ENCODE results near the gene CTNNBL1.
A peak's percentile ranks its signal among the peaks of the same experiment; 100 is the strongest.

Gene CTNNBL1

GRCh38 chr20:37911261-37911660 is 217.4 kb downstream of the CTNNBL1 start:
- TF ChIP-seq, protein P1, sequence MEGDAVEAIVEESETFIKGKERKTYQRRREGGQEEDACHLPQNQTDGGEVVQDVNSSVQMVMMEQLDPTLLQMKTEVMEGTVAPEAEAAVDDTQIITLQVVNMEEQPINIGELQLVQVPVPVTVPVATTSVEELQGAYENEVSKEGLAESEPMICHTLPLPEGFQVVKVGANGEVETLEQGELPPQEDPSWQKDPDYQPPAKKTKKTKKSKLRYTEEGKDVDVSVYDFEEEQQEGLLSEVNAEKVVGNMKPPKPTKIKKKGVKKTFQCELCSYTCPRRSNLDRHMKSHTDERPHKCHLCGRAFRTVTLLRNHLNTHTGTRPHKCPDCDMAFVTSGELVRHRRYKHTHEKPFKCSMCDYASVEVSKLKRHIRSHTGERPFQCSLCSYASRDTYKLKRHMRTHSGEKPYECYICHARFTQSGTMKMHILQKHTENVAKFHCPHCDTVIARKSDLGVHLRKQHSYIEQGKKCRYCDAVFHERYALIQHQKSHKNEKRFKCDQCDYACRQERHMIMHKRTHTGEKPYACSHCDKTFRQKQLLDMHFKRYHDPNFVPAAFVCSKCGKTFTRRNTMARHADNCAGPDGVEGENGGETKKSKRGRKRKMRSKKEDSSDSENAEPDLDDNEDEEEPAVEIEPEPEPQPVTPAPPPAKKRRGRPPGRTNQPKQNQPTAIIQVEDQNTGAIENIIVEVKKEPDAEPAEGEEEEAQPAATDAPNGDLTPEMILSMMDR (conservative IDR thresholded peaks at IDR 0.05; ENCODE audit: low read depth, low read length): no peak
- no peak for DNase-seq (ENCODE audit: low read depth)
- H3K4me3 ChIP-seq (ENCODE audit: low read depth, low read length): no peak overlapping the region

- no peak overlapping the region for H3K4me3 ChIP-seq (ENCODE audit: low read depth, low read length)
- DNase-seq (ENCODE audit: low read depth): peak; percentile 62
- TF ChIP-seq, protein P1 (conservative IDR thresholded peaks at IDR 0.05; ENCODE audit: low read depth, low read length): no peak
Observed at GRCh38 chr20:37911838-37912281, 218.0 kb downstream of the CTNNBL1 start.

- no peak overlapping the region for H3K4me3 ChIP-seq (ENCODE audit: low read depth, low read length)
- DNase-seq (ENCODE audit: low read depth): no peak
- TF ChIP-seq, protein P1 (conservative IDR thresholded peaks at IDR 0.05; ENCODE audit: low read depth, low read length): no peak
Observed at GRCh38 chr20:37912874-37913273, 219.0 kb downstream of the CTNNBL1 start.

GRCh38 chr20:37913567-37914366 is 219.9 kb downstream of the CTNNBL1 start:
- DNase-seq (ENCODE audit: low read depth): no peak
- TF ChIP-seq, protein P1 (conservative IDR thresholded peaks at IDR 0.05; ENCODE audit: low read depth, low read length): no peak
- no peak overlapping the region for H3K4me3 ChIP-seq (ENCODE audit: low read depth, low read length)

GRCh38 chr20:37914367-37914671 is 220.5 kb downstream of the CTNNBL1 start:
- DNase-seq (ENCODE audit: low read depth): no peak
- H3K4me3 ChIP-seq (ENCODE audit: low read depth, low read length): no peak overlapping the region
- TF ChIP-seq, protein P1 (conservative IDR thresholded peaks at IDR 0.05; ENCODE audit: low read depth, low read length): no peak

DNA sequence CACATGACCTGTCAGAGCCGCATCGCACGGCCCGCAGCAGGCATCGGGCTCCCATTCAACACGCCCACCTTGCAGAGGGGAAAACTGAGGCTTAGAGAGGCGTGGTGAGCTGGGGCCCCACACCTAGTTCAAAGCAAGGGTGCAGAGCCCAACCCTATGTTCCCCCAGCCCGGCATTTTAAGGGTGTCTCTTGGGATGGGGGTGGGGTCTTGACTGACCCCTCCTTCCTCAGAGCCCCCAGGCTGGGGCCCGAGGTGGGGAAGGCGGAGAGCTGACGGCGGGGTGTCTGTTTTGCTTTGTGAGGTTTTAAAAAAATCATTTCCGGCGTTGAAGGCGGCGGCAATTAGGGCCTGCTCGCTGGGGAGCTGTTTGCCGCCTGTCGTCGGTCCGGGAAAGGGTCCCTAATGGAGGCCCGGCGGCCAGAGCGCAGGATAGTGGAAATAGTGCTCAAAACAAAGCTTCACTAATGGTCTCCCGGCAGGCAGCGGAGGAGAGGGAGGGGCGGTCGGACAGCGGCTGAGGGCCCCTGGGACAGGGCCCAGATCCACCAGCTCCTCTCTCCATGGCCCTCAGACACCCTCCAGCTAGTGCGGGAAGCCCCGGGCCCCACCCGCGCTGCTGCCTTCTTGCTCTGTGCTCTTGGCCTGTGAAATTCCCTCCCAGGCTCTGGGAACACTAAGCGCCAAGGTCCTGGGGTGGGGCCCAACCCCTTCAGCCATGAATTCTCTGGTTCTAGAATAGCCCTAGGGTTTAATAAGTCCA is 221.0 kb downstream of the CTNNBL1 start:
- DNase-seq (ENCODE audit: low read depth): peak; percentile 23
- TF ChIP-seq, protein P1 (conservative IDR thresholded peaks at IDR 0.05; ENCODE audit: low read depth, low read length): no peak
- H3K4me3 ChIP-seq (ENCODE audit: low read depth, low read length): peak overlapping the region; percentile 43

All from choroid plexus epithelial cell (primary cell).